GM18517 (cell line): ENCODE measurements around the gene ZCRB1.
"Not testable (repeated sequence)": the region's sequence is repeated elsewhere in the genome, so short reads cannot be mapped to it uniquely, and the experiment has no call there.

Experiments
- ATAC-seq: cut with Tn5 transposase; IDR thresholded peaks from one replicate; pipeline ENCODE4 v1.9.1; 2021; ENCODE audit warnings: mild to moderate bottlenecking, moderate library complexity; ENCODE audit not compliant: unreplicated experiment

ZCRB1 gene

GRCh38 chr12:42325653-42326474 is at the start of gene ZCRB1, which contains the start of gene PPHLN1:
ZCRB1 (minus strand) TSS chr12:42326094; CDS start chr12:42324102, 1,992 bp downstream.
PPHLN1 (plus strand) TSS chr12:42326167; CDS start chr12:42335903, 9,736 bp downstream.
- peak; percentile 92 for ATAC-seq

DNA sequence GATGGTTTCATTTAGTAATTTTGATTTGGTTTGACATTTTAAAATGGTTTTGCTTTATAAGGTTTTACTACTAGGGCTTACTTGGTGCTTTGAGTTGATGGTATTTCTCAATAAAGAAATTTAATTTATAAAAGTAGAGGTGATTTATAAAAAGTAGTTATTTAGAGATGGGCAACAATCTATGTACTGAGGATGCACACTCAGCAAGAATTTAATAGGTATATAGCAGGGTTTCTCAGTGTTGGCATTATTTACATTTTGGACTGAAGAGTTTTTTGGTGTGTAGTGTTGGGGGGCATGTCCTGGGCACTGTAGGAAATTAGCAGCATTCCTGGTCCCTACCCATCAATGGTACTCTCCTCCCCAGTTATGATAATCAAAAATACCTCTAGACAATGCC is 47.8 kb upstream of the ZCRB1 start:
- ATAC-seq = no peak

- ATAC-seq = peak; percentile 88
Observed at GRCh38 chr12:42372154-42372791, 46.4 kb upstream of the ZCRB1 start.

DNA sequence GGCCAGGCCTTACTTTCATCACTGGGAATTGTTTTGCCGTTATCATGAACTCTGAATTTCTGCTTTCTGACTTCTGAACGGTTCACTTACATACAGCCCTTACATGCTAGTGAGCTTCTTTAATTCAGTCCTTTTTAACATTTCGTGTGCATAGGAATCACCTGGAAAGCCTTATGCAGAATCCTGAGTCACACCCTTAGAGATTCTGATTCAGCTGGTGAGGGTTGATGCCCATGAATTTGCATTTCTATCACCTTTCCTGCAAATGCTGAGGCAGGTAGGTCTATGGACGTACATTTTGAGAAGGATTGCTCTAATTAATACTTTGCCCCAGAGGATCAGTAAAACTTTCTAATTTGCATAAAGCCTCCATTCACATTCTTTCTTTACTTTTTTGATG is 44.1 kb upstream of the ZCRB1 start:
- ATAC-seq = no peak

DNA sequence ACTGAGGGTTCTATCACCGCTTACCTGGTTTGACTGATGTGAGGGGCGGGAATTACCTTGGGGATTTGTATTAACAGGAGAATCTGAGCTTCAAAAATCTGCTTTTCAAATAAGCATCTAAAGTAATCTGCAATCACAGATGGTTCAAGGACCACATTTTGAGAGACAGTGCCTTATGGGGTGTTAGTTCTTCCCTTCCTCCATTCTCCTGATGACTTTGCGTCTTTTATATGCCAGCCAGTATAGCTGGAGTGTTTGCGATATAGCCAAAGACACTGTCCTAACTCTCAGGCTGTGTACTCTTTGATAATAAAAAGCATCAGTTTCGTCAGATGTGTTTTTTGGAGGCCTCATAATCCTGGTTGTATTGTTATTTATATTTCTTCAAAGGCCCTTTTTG is 39.6 kb upstream of the ZCRB1 start:
- ATAC-seq = no peak

- no peak for ATAC-seq
Observed at GRCh38 chr12:42364692-42365091, 38.8 kb upstream of the ZCRB1 start.

DNA sequence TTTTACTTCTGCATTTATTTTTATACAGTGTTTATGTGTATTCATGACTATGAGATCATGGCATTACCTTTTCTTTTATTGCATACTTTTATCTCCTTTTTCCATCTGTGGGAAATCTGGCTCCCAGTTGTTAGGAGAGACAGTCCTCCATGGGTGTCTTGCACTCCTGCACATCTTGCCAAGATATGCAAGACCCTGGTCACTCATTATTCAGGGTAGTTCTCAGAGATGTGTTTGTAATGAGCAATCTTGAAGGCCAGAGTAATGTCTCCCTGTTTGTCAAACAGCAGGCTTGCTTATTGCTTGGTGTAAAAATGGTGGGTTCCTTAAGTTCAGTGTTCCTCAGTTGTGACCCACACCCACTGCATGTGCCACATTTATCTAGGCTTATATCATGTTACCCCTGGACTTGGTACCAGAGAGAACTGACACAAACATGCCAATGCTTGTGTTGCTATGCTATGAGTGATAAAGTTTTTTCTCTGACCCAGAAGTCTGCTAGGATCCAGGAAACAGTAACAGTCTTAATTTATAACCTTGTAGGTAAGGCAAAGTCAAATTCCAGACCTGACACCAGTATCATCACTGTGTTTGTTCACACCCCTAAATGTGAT is 36.9 kb upstream of the ZCRB1 start:
- ATAC-seq = no peak

DNA sequence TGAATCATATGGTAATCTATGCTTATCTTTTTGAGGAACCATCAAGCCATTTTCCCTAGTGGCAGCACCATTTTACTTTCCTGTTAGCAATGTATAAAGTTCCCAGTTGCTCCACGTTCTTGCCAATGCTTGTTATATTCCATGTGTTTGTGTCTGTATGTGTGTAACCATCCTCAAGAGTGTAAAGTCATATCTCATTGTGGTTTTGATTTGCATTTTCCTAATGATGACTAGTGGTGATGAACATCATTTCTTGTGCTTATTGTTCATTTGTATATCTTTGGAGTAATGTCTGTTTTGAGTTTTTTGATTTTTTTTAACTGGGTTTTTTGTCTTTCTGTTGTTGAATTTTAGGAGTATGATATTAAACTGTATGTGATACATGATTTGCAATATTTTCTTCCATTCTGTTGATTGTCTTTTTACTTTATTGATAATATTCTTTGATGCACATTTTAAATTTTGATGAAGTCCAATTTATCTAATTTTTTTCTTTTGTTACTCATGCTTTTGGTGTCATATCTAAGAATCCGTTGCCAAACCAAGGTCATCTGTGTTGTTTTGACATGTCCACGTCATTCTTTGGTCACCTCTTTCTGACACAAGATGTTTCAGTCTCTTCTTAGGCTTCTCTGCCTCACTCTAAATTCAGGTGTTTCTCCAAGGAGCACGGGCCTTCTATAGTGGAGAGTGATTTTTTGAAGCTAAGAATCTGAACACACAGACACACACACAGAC is 36.2 kb upstream of the ZCRB1 start:
- no peak for ATAC-seq

DNA sequence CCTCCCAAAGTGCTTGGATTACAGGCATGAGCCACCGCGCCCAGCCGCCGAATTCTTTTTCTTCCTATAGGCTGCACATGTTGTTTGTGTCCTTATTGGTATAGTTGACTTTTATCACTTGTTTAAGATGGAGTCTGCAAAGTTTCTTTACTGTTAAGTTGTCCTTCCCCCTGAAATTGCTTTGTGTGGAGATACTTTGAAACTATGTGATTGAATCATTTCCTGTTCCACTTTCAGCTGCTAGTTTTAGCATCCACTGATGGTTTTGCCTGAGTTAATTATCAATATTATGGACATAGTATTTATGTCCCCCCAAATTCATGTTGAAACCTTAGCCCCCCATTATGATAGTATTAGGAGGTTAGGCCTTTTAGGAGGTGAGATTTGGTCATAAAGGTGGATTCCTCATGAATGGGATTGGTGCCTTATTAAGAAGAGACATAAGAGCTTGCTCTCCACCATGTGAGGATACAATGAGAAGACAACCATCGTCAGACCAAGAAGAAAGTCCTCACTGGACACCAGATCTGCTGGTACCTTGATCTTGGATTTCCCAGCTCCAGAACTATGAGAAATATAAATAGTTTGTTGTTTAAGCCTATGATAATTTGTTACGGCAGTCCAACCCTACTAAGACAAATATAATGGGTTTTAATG is 35.0 kb upstream of the ZCRB1 start:
- ATAC-seq = peak; percentile 71

- ATAC-seq = no peak
Observed at GRCh38 chr12:42356344-42356743, 30.4 kb upstream of the ZCRB1 start.

DNA sequence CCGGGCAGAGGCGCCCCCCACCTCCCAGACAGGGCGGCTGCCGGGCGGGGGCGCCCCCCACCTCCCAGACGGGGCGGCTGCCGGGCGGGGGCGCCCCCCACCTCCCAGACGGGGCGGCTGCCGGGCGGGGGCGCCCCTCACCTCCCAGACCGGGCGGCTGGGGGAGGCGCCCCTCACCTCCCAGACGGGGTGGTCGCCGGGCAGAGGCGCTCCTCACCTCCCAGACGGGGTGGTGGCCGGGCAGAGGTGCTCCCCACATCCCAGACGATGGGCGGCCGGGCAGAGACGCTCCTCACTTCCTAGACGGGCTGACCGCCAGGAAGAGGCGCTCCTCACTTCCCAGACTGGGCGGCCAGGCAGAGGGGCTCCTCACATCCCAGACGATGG is 24.1 kb upstream of the ZCRB1 start:
- not testable (repeated sequence) for ATAC-seq

GRCh38 chr12:42349119-42350020 is 23.5 kb upstream of the ZCRB1 start:
- ATAC-seq = not testable (repeated sequence)

GRCh38 chr12:42346403-42347002 is 20.6 kb upstream of the ZCRB1 start:
- no peak for ATAC-seq

GRCh38 chr12:42343721-42344120 is 17.8 kb upstream of the ZCRB1 start:
- no peak for ATAC-seq

DNA sequence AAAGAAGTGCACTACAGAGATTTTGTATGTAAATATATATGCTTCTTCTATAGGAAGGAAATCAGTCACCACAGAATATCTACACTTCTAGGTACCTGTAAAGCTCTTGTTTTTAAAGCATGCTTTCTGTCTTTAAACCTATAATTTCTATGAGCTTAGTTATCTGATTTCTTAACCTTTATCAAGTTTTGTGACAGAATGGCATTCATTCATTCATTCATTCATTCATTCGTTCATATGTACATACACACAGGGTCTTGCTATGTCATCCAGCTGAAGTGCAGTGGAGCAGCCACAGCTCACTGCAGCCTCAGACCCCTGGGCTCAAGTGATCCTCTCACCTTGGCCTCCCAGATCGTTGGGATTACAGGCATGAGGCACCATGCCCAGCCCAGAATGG is 16.1 kb upstream of the ZCRB1 start:
- no peak for ATAC-seq

DNA sequence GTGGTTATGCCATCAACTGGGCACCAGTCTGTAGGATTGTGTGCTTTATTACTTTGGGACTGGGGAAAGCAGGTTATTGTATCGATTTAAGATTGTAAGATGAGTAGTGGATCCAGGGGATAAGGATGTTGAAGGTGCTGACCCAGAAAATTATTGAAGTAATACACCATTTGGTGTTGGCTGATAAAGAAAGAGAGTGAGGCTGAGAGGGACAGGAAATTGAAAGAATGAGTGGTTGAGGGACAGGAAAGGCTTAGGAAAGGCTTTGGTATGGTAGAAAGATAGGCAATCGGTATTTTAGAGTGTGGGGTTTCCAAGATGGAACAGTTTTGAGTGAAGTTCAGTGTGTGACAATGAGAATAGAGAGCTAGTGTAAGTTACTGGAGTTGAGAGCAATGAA is 12.4 kb upstream of the ZCRB1 start:
- no peak for ATAC-seq

- ATAC-seq = no peak
Observed at GRCh38 chr12:42336286-42336685, 10.4 kb upstream of the ZCRB1 start.

- peak; percentile 81 for ATAC-seq
Observed at GRCh38 chr12:42332301-42333285, 6.7 kb upstream of the ZCRB1 start.
